Measurements from ENCODE around the gene DDX59.
A peak's percentile ranks its signal among the peaks of the same experiment; 100 is the strongest.

The DDX59 gene

GRCh38 chr1:200669314-200670241 lies at the start of gene DDX59:
Gene DDX59 (minus strand): TSS chr1:200669907. CDS start chr1:200666740, 3,167 bp downstream.
- DNase-seq (ENCODE audit: low spot score) = peak; percentile 97

GRCh38 chr1:200714504-200715187 lies 44.9 kb upstream of the DDX59 start:
- DNase-seq (ENCODE audit: low spot score) = no peak

GRCh38 chr1:200710166-200710565 lies 40.5 kb upstream of the DDX59 start:
- no peak for DNase-seq (ENCODE audit: low spot score)

GRCh38 chr1:200708769-200709168 lies 39.1 kb upstream of the DDX59 start:
- DNase-seq (ENCODE audit: low spot score) = no peak

GRCh38 chr1:200708161-200708560 lies 38.5 kb upstream of the DDX59 start:
- no peak for DNase-seq (ENCODE audit: low spot score)

GRCh38 chr1:200707116-200707515 lies 37.4 kb upstream of the DDX59 start:
- DNase-seq (ENCODE audit: low spot score) = no peak

GRCh38 chr1:200706111-200706814 lies 36.6 kb upstream of the DDX59 start:
- DNase-seq (ENCODE audit: low spot score) = no peak

GRCh38 chr1:200704986-200705500 lies 35.3 kb upstream of the DDX59 start:
- no peak for DNase-seq (ENCODE audit: low spot score)

- DNase-seq (ENCODE audit: low spot score) = no peak
Observed at GRCh38 chr1:200699871-200700270, 30.2 kb upstream of the DDX59 start.

GRCh38 chr1:200694738-200695137 lies 25.0 kb upstream of the DDX59 start:
- no peak for DNase-seq (ENCODE audit: low spot score)

GRCh38 chr1:200693327-200693726 lies 23.6 kb upstream of the DDX59 start:
- DNase-seq (ENCODE audit: low spot score) = no peak

GRCh38 chr1:200692316-200692715 lies 22.6 kb upstream of the DDX59 start:
- DNase-seq (ENCODE audit: low spot score) = no peak

GRCh38 chr1:200686620-200687019 lies 16.9 kb upstream of the DDX59 start:
- no peak for DNase-seq (ENCODE audit: low spot score)

- DNase-seq (ENCODE audit: low spot score) = no peak
Observed at GRCh38 chr1:200684015-200684414, 14.3 kb upstream of the DDX59 start.

- no peak for DNase-seq (ENCODE audit: low spot score)
Observed at GRCh38 chr1:200683298-200683697, 13.6 kb upstream of the DDX59 start.

GRCh38 chr1:200681231-200681630 lies 11.5 kb upstream of the DDX59 start:
- DNase-seq (ENCODE audit: low spot score) = no peak

GRCh38 chr1:200676829-200677228 lies 7.1 kb upstream of the DDX59 start:
- DNase-seq (ENCODE audit: low spot score) = no peak

- no peak for DNase-seq (ENCODE audit: low spot score)
Observed at GRCh38 chr1:200675588-200675852, 5.8 kb upstream of the DDX59 start.

GRCh38 chr1:200674838-200675587 lies 5.3 kb upstream of the DDX59 start:
- DNase-seq (ENCODE audit: low spot score) = no peak

- DNase-seq (ENCODE audit: low spot score) = no peak
Observed at GRCh38 chr1:200673952-200674823, 4.5 kb upstream of the DDX59 start.

GRCh38 chr1:200671235-200671786 lies 1.6 kb upstream of the DDX59 start:
- no peak for DNase-seq (ENCODE audit: low spot score)

All from ecto neural progenitor cell (in vitro differentiated cells).